KMS-11 (cell line): ENCODE results near the gene GABBR2.

Source experiments
- H2AFZ ChIP-seq: fragments of 200-600 bp; sonication (generic); 2 replicates; pipeline ENCODE4 v1.6.1; 2016; ENCODE audit warnings: antibody characterized with exemption, mixed run types, low read depth
- H3K27ac ChIP-seq: fragments of 200-600 bp; sonication (generic); 2 replicates; pipeline ENCODE4 v1.6.1; 2016; ENCODE audit warnings: mild to moderate bottlenecking, mixed run types
- H3K27me3 ChIP-seq: fragments of 200-600 bp; sonication (generic); 2 replicates; pipeline ENCODE4 v1.6.1; 2017; ENCODE audit warnings: mild to moderate bottlenecking, low read depth, mixed run types, moderate library complexity; ENCODE audit not compliant: insufficient read depth
- H3K36me3 ChIP-seq: fragments of 200-600 bp; sonication (generic); 2 replicates; pipeline ENCODE4 v1.6.1; 2017; ENCODE audit warnings: mild to moderate bottlenecking, mixed run types; ENCODE audit not compliant: insufficient read depth
- H3K4me1 ChIP-seq: fragments of 200-600 bp; sonication (generic); 2 replicates; pipeline ENCODE4 v1.6.1; 2016; ENCODE audit warnings: mild to moderate bottlenecking, low read depth, mixed run types; ENCODE audit not compliant: poor library complexity, severe bottlenecking
- H3K4me2 ChIP-seq: fragments of 200-600 bp; sonication (generic); 2 replicates; pipeline ENCODE4 v1.7.0; 2016; ENCODE audit warnings: mild to moderate bottlenecking, mixed run types
- H3K4me3 ChIP-seq: fragments of 200-600 bp; sonication (generic); IDR thresholded peaks from 2 replicates; pipeline ENCODE4 v1.6.1; 2017; ENCODE audit warnings: low read depth, low read length, mixed read lengths; ENCODE audit not compliant: insufficient read depth
- H3K79me2 ChIP-seq: fragments of 200-600 bp; sonication (generic); 2 replicates; pipeline ENCODE4 v1.6.1; 2016; ENCODE audit warnings: low read depth, mixed run types; ENCODE audit not compliant: insufficient read depth
- H3K9ac ChIP-seq: fragments of 200-600 bp; sonication (generic); 2 replicates; pipeline ENCODE4 v1.6.1; 2016; ENCODE audit warnings: mild to moderate bottlenecking, mixed run types
- H4K20me1 ChIP-seq: fragments of 200-600 bp; sonication (generic); 2 replicates; pipeline ENCODE4 v1.6.1; 2016; ENCODE audit warnings: mild to moderate bottlenecking, mixed run types; ENCODE audit not compliant: insufficient read depth
- CTCF ChIP-seq: fragments of 200-600 bp; sonication (generic); conservative IDR thresholded peaks from 2 replicates; pipeline ENCODE4 v1.6.1; 2017; ENCODE audit warnings: low read depth, mild to moderate bottlenecking, antibody characterized with exemption, low read length, moderate library complexity, mixed read lengths

The GABBR2 gene

GRCh38 chr9:98614941-98615340, 93.8 kb downstream of the GABBR2 start:
- no peaks in the 10 kb centered on the region for H3K79me2 ChIP-seq
- no peak for TF ChIP-seq CTCF
- no peaks in the 10 kb centered on the region for H3K36me3 ChIP-seq
- H3K4me2 ChIP-seq: no peak overlapping the region
- no peak overlapping the region for H3K4me3 ChIP-seq
- H3K9ac ChIP-seq: no peak overlapping the region
- no peaks in the 10 kb centered on the region for H4K20me1 ChIP-seq
- no peaks in the 10 kb centered on the region for H3K27me3 ChIP-seq
- no peak overlapping the region for H3K27ac ChIP-seq
- H3K4me1 ChIP-seq: no peaks in the 10 kb centered on the region
- H2AFZ ChIP-seq: no peak overlapping the region

GRCh38 chr9:98612061-98612752, 96.5 kb downstream of the GABBR2 start:
- no peak overlapping the region for H3K4me2 ChIP-seq
- TF ChIP-seq CTCF: no peak
- no peaks in the 10 kb centered on the region for H3K4me1 ChIP-seq
- no peaks in the 10 kb centered on the region for H3K27me3 ChIP-seq
- no peaks in the 10 kb centered on the region for H3K36me3 ChIP-seq
- H3K9ac ChIP-seq: no peak overlapping the region
- no peak overlapping the region for H2AFZ ChIP-seq
- no peak overlapping the region for H3K27ac ChIP-seq
- no peaks in the 10 kb centered on the region for H3K79me2 ChIP-seq
- H3K4me3 ChIP-seq: no peak overlapping the region
- H4K20me1 ChIP-seq: no peaks in the 10 kb centered on the region

- H3K27ac ChIP-seq: no peak overlapping the region
- H3K79me2 ChIP-seq: no peaks in the 10 kb centered on the region
- H4K20me1 ChIP-seq: no peaks in the 10 kb centered on the region
- H3K9ac ChIP-seq: no peak overlapping the region
- no peaks in the 10 kb centered on the region for H3K4me1 ChIP-seq
- no peak overlapping the region for H3K4me3 ChIP-seq
- no peaks in the 10 kb centered on the region for H3K36me3 ChIP-seq
- H2AFZ ChIP-seq: no peak overlapping the region
- no peak overlapping the region for H3K4me2 ChIP-seq
- no peaks in the 10 kb centered on the region for H3K27me3 ChIP-seq
- TF ChIP-seq CTCF: no peak
These were observed 97.4 kb downstream of the GABBR2 start for GRCh38 chr9:98611319-98611718.

- Histone ChIP-seq H3K27me3 (no peaks in the 10 kb centered on the region), H3K4me2 (no peak overlapping the region), H4K20me1 (no peaks in the 10 kb centered on the region), H3K4me3 (no peak overlapping the region), H3K4me1 (no peaks in the 10 kb centered on the region), H3K27ac (no peak overlapping the region), H3K36me3 (no peaks in the 10 kb centered on the region), H3K79me2 (no peaks in the 10 kb centered on the region), H3K9ac (no peak overlapping the region), H2AFZ (no peak overlapping the region)
- no peak for TF ChIP-seq CTCF
These were observed 98.0 kb downstream of the GABBR2 start for GRCh38 chr9:98610711-98611110.
